BE2C (cell line): ENCODE data around the gene NOP56.
A peak's percentile ranks its signal among the peaks of the same experiment; 100 is the strongest.

Experiments
- DNase-seq: peaks from one replicate; pipeline ENCODE4 v3.0.0-alpha.2; 2020
- H3K27me3 ChIP-seq: fragments of 250-450 bp; sonication (Bioruptor Pico); 2 replicates; pipeline ENCODE4 v1.5.1; 2020; ENCODE audit warnings: mild to moderate bottlenecking
- H3K36me3 ChIP-seq: fragments of 250-450 bp; sonication (Bioruptor Pico); 2 replicates; pipeline ENCODE4 v1.5.1; 2020; ENCODE audit warnings: mild to moderate bottlenecking
- H3K4me1 ChIP-seq: fragments of 250-450 bp; sonication (Bioruptor Pico); 2 replicates; pipeline ENCODE4 v1.5.1; 2020
- H3K4me3 ChIP-seq: 2 replicates; pipeline ENCODE4 v1.5.1; 2011; ENCODE audit warnings: low read depth, low read length
- H3K9me3 ChIP-seq: fragments of 250-450 bp; sonication (Bioruptor Pico); 2 replicates; pipeline ENCODE4 v1.5.1; 2020
- TF ChIP-seq, protein P1 (sequence below): IDR thresholded peaks from 2 replicates; pipeline ENCODE4 v1.5.1; 2012; ENCODE audit warnings: mild to moderate bottlenecking, low read depth, low read length

The NOP56 gene

DNA sequence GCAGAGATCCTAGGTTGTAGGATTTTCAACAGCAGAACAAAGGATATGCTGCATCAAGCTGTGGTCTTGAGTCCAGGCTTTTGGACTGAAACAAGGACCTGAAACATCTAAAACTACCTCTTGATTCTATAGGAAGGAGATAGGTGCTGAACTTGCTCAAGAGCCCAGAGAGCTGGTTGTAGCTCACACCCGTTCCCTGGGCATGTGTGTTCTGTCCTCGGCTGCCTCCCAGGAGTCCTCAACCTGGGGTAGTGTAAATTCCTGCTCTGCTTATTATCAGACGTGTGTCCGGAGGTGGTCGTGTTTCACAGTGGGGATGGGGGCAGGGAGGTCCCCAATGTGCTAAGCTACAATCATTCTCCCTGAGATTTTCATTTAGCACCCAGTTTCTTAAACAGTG is 4.8 kb downstream of the NOP56 start:
- no peaks in the 10 kb centered on the region for H3K27me3 ChIP-seq
- no peaks in the 10 kb centered on the region for H3K9me3 ChIP-seq
- H3K36me3 ChIP-seq, result peaks cover 58% of the 10 kb centered on the region
- no peak for DNase-seq
- TF ChIP-seq, protein P1, sequence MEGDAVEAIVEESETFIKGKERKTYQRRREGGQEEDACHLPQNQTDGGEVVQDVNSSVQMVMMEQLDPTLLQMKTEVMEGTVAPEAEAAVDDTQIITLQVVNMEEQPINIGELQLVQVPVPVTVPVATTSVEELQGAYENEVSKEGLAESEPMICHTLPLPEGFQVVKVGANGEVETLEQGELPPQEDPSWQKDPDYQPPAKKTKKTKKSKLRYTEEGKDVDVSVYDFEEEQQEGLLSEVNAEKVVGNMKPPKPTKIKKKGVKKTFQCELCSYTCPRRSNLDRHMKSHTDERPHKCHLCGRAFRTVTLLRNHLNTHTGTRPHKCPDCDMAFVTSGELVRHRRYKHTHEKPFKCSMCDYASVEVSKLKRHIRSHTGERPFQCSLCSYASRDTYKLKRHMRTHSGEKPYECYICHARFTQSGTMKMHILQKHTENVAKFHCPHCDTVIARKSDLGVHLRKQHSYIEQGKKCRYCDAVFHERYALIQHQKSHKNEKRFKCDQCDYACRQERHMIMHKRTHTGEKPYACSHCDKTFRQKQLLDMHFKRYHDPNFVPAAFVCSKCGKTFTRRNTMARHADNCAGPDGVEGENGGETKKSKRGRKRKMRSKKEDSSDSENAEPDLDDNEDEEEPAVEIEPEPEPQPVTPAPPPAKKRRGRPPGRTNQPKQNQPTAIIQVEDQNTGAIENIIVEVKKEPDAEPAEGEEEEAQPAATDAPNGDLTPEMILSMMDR, result no peak
- H3K4me1 ChIP-seq, result no peaks in the 10 kb centered on the region
- H3K4me3 ChIP-seq, result no peak overlapping the region

DNA sequence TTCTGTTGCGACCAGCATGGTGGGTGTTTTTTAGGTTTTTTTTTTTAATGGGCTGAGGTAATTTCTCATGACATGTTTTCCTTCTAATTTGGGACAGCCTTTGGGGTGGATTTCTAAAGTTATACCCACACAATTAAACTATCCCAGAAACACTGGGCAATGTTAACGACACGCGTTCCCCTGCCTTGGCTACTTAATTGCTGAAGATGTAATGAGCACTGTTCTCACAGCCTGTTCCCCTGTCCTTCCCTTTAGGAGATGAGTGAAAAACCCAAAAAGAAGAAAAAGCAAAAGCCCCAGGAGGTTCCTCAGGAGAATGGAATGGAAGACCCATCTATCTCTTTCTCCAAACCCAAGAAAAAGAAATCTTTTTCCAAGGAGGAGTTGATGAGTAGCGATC is 5.2 kb downstream of the NOP56 start:
- Histone ChIP-seq H3K9me3 (no peaks in the 10 kb centered on the region), H3K27me3 (no peaks in the 10 kb centered on the region), H3K4me3 (no peak overlapping the region), H3K4me1 (no peaks in the 10 kb centered on the region), H3K36me3 (peaks cover 57% of the 10 kb centered on the region)
- no peak for DNase-seq
- TF ChIP-seq, protein P1, result no peak

DNA sequence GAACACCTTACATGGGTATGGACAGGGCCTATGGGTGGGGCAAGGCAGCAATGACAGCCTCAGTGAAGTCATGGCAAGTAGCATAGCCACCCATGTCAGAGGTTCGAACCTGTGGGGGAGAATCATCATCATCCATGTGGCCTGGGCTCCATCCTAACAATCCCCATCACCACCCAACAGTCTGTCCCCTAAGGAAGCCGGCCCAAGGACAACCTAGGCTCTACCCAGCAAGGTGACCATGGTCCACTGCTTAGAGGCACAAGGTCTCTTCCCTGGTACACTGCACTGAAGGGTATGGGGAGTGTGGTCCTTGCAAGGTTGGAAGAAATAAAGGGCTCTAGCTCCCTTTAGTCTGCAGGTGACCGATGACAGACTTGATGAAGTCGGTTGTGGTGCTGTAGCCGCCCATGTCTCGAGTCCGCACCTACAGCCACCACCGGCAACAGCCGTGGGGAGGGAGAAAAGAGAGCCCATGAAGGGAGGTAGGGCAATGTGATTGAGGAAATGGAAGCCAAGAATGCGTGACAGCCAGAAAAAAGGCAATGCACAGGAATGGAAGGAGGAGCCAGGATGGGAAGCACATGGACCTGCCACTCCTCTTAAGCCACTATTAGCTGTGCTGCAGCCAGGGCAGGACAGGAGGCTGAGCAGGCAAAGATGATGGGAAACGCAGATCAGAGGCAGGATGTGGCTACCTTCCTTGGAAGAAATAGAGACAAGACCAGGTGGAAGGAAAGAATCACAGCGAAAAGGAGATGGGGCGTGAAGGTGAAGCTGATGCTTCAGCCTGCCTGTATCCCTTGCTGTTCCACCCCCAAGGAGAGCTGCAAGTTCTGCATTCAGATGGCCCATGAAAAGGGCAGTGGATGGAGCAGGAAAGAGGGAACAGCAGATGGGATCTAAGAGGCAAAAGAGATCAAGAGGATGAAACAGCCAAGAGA is 6.3 kb downstream of the NOP56 start:
- no peak overlapping the region for H3K4me3 ChIP-seq
- H3K9me3 ChIP-seq, result no peaks in the 10 kb centered on the region
- H3K4me1 ChIP-seq, result no peaks in the 10 kb centered on the region
- TF ChIP-seq, protein P1, result no peak
- no peaks in the 10 kb centered on the region for H3K27me3 ChIP-seq
- no peak for DNase-seq
- H3K36me3 ChIP-seq, result peaks cover 47% of the 10 kb centered on the region

DNA sequence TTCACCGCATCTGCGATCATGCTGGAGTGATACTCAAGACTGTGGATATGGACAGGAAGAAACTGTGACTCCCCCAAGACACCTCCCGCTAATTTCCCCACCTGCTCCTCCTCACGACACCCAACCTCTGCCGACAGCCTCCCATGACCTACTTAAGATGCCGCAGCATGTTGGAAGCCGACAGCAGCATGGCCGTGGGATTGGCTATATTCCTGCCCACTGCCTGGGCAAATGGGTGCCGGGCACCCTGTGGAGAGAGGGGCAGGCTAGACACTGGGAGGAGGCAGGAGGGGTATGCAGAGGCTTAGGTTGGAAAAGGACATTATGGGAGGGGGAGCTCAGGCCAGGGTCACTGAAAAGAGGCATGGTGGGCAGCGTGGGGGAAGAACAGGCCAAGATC is 7.1 kb downstream of the NOP56 start:
- Histone ChIP-seq H3K4me3 (no peak overlapping the region), H3K4me1 (no peaks in the 10 kb centered on the region), H3K9me3 (no peaks in the 10 kb centered on the region), H3K36me3 (peaks cover 38% of the 10 kb centered on the region), H3K27me3 (no peaks in the 10 kb centered on the region)
- TF ChIP-seq, protein P1, result no peak
- no peak for DNase-seq

DNA sequence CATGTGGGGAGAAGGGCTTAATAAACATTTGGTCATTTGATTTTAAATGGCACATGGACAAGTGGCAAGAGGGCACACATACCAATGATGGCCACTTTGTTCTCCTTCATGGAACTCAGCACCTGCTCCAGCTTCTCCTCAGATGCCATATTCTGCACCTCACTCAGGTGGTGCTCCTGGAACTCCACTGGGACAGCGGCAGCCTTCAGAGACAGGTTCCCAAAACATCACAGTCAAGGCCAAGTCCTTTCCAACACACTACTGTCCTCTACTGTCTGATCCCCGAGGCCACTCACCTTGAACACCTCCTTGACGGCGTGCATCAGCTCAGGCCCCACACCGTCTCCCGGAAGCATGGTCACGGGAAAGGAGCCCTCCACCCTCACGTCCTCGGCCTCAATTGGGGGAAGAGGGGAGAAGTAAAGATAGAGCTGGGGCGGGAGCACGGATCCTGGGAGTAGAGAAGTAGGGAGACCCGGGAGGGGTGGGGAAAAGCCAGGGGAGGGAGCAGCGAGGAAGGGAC is 11.0 kb downstream of the NOP56 start:
- TF ChIP-seq, protein P1, result no peak
- H3K27me3 ChIP-seq, result no peaks in the 10 kb centered on the region
- peak overlapping the region; percentile 85 for H3K4me3 ChIP-seq
- peaks cover 3% of the 10 kb centered on the region for H3K36me3 ChIP-seq
- no peaks in the 10 kb centered on the region for H3K9me3 ChIP-seq
- DNase-seq, result no peak
- no peaks in the 10 kb centered on the region for H3K4me1 ChIP-seq
